GM10248 (cell line): ENCODE measurements around the gene UBQLN4.

Source experiments
- CTCF ChIA-PET: fragments of 300-600 bp; sonication (Branson Sonifier 250); formaldehyde crosslinking; extraction: SDS; loops from one replicate; lab custom pipeline; 2021; ENCODE audit warnings: antibody characterized with exemption; lab: Yijun Ruan, JAX
- POLR2A ChIA-PET: fragments of 350-650 bp; sonication (Branson Sonifier 250); formaldehyde crosslinking; extraction: SDS; loops from one replicate; lab custom pipeline; 2020; ENCODE audit warnings: antibody characterized with exemption; lab: Yijun Ruan, JAX
- DNase-seq: peaks from one replicate; pipeline ENCODE4 v3.0.0; 2012; ENCODE audit errors: extremely low spot score
- CTCF ChIP-seq: IDR thresholded peaks from 2 replicates; pipeline ENCODE4 v1.5.1; 2012; ENCODE audit warnings: mild to moderate bottlenecking, low read depth; ENCODE audit errors: extremely low read depth, missing control alignments, control extremely low read depth

UBQLN4 gene

DNA sequence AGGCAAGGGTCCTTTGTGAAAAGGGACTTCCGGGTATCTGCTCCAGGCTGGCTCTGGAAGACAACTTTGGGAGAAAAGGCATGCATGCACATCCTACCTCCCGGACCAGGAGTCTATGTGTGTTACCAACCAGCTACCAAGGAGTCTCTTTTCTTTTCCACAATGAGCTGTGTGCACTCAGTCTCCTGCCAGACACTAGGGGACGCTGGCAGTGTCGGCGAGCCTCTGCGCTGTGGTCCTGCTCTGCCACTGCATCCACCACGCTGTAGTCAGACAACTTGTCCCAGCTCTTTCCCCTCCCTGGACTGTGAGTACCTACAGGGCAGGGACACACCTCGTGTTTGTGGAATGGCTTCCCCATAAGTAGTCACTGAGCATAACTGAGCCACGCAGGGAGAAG lies 27.7 kb downstream of the UBQLN4 start:
- POLR2A ChIA-PET, result no interaction called here
- CTCF ChIA-PET, result interaction anchor here (0.7 to 2.6 kb wide), 13 partner anchors 10 to 131 kb away, joined by 3 to 27 read pairs (median 4); no protein-coding TSS in a partner anchor
- peak; percentile 71 for DNase-seq
- peak; percentile 76 for TF ChIP-seq CTCF

GRCh38 chr1:156024801-156025200 lies 28.8 kb downstream of the UBQLN4 start:
- no peak for DNase-seq
- POLR2A ChIA-PET, result no interaction called here
- no peak for TF ChIP-seq CTCF
- CTCF ChIA-PET, result interaction anchor here (1.1 to 2.6 kb wide), 5 partner anchors 8 to 130 kb away, joined by 3 to 27 read pairs (median 5); no protein-coding TSS in a partner anchor

DNA sequence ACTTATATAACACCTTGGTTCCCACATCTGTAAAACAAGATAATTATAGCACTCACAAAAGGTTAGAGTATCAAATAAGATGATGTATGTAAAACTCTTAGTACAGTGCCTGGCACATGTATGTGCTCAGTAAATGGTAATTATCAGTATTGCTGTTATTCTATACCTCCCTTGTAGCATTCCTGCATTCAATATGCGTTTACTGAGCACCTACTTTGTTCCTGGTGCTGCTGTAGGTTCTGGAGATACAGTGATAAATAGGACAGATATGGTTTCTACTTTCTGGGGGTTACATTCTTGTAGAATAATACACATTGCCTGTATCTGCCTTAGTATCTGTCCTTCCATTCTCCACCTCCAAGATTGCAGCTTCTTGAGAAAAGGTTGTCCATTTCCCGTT lies 31.6 kb downstream of the UBQLN4 start:
- POLR2A ChIA-PET, result interaction anchor here (0.6 kb wide), 1 partner anchor 765 kb away, joined by 3 read pairs; no protein-coding TSS in a partner anchor
- no peak for DNase-seq
- CTCF ChIA-PET, result no interaction called here
- TF ChIP-seq CTCF, result no peak

DNA sequence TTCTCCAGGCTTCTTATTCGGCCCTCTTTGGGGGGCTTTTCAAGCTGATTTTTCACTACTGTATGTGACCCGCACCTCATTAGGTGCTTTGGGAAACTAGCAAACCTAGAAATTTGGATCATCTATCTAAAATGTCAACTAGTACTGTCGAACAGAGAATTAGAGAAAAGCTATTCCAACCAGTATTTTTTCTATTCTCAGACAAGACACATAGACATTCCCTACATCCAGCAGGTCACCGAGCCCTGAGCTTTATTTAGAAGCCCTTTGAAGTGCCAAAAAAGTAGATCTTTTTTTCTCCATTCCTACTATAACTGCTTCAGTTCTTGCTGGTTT lies 32.5 kb downstream of the UBQLN4 start:
- no peak for TF ChIP-seq CTCF
- POLR2A ChIA-PET, result interaction anchor here (0.5 to 0.6 kb wide), 3 partner anchors 48 to 885 kb away, joined by 3 to 8 read pairs (median 6); no protein-coding TSS in a partner anchor
- DNase-seq, result no peak
- CTCF ChIA-PET, result interaction anchor here (0.7 to 1.2 kb wide), 3 partner anchors 29 to 45 kb away, joined by 3 to 5 read pairs (median 3); partner anchors contain the start of genes LAMTOR2 and UBQLN4

- peak; percentile 97 for DNase-seq
- CTCF ChIA-PET, result interaction anchor here (0.9 to 1.2 kb wide), 5 partner anchors 31 to 46 kb away, joined by 3 to 6 read pairs (median 4); partner anchors contain the start of genes ARHGEF2, LAMTOR2 and UBQLN4
- POLR2A ChIA-PET, result interaction anchor here (0.6 kb wide), 1 partner anchor 48 kb away, joined by 3 read pairs; no protein-coding TSS in a partner anchor
- TF ChIP-seq CTCF, result no peak
Observed at GRCh38 chr1:156020293-156021092, 33.1 kb downstream of the UBQLN4 start, which contains the start of gene SSR2. SSR2 (minus strand) TSS chr1:156020951; CDS start chr1:156020167, 784 bp downstream.

GRCh38 chr1:156019946-156020292 lies 33.7 kb downstream of the UBQLN4 start:
- CTCF ChIA-PET, result interaction anchor here (0.9 to 1.2 kb wide), 3 partner anchors 30 to 47 kb away, joined by 3 to 6 read pairs (median 4); partner anchors contain the start of gene ARHGEF2
- POLR2A ChIA-PET, result no interaction called here

More at GRCh38 chr1:156019946-156020292, 33.7 kb downstream of the UBQLN4 start:
- no peak for DNase-seq
- TF ChIP-seq CTCF, result no peak
